Measurements from ENCODE around the gene CROCC2.
A peak's percentile ranks its signal among the peaks of the same experiment; 100 is the strongest.

Gene CROCC2

GRCh38 chr2:241031436-241032165 is 125.5 kb downstream of the CROCC2 start:
- peak in 8 of 42 donors; percentile 7 to 32 (median 22) for DNase-seq
- intact Hi-C loops (cut with DNase I) = no loop called here

GRCh38 chr2:241033336-241033987 is 127.3 kb downstream of the CROCC2 start:
- intact Hi-C loops (cut with DNase I) = no loop called here
- peak in 8 of 42 donors; percentile 8 to 41 (median 24) for DNase-seq

- intact Hi-C loops (cut with DNase I) = no loop called here
- DNase-seq = peak in 8 of 42 donors; percentile 6 to 30 (median 16)
Observed at GRCh38 chr2:241033994-241034393, 127.9 kb downstream of the CROCC2 start.

GRCh38 chr2:241034490-241035141 is 128.5 kb downstream of the CROCC2 start:
- intact Hi-C loops (cut with DNase I) = no loop called here
- DNase-seq = peak in 8 of 42 donors; percentile 4 to 36 (median 20)

GRCh38 chr2:241035142-241035817 is 129.1 kb downstream of the CROCC2 start:
- intact Hi-C loops (cut with DNase I) = no loop called here
- DNase-seq = peak in 38 of 42 donors; percentile 13 to 77 (median 50)

GRCh38 chr2:241035818-241036396 is 129.8 kb downstream of the CROCC2 start:
- peak in 30 of 42 donors; percentile 9 to 66 (median 38) for DNase-seq
- intact Hi-C loops (cut with DNase I) = no loop called here

GRCh38 chr2:241036397-241036963 is 130.3 kb downstream of the CROCC2 start:
- peak in 9 of 42 donors; percentile 8 to 49 (median 32) for DNase-seq
- intact Hi-C loops (cut with DNase I) = no loop called here

GRCh38 chr2:241036964-241037421 is 130.9 kb downstream of the CROCC2 start:
- peak in 8 of 42 donors; percentile 5 to 35 (median 27) for DNase-seq

GRCh38 chr2:241037498-241037897 is 131.4 kb downstream of the CROCC2 start:
- DNase-seq = peak in 5 of 42 donors; percentile 4 to 26 (median 20)
- intact Hi-C loops (cut with DNase I) = no loop called here

More at GRCh38 chr2:241036964-241037421, 130.9 kb downstream of the CROCC2 start:
- intact Hi-C loops (cut with DNase I) = no loop called here

GRCh38 chr2:241038374-241039180 is 132.4 kb downstream of the CROCC2 start:
- peak in 7 of 42 donors; percentile 3 to 34 (median 23) for DNase-seq
- intact Hi-C loops (cut with DNase I) = no loop called here

- intact Hi-C loops (cut with DNase I) = no loop called here
- DNase-seq = peak in 4 of 42 donors; percentile 7 to 23 (median 20)
Observed at GRCh38 chr2:241039416-241039815, 133.3 kb downstream of the CROCC2 start.

GRCh38 chr2:241040081-241040803 is 134.1 kb downstream of the CROCC2 start:
- intact Hi-C loops (cut with DNase I) = no loop called here
- DNase-seq = peak in 6 of 42 donors; percentile 5 to 38 (median 19)

GRCh38 chr2:241041589-241042158 is 135.5 kb downstream of the CROCC2 start:
- intact Hi-C loops (cut with DNase I) = no loop called here
- peak in 3 of 42 donors; percentile 6 to 29 (median 22) for DNase-seq
